ENCODE data around the gene NCAM1.

Gene NCAM1

DNA sequence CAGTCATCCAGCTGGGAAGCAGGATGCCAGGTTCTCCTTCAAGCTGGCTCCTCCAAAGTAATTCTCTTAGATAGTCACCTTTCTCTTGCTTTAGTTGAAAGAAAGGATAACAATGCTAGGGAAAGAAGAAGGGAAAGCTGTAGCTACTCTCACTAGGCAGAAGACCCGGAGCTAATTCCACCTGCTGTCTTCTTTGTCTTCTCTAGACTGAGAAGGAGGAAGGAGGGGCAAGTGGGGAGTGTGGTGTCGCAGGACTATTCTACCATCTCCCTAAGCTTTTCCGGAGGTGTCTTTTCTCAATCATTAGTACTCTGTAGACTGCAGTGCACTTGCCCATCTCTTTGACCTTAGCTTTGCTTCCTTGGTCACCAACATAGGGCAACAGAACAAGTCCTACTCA lies 162.8 kb downstream of the NCAM1 start:
- Histone ChIP-seq H3K9me3 (no peaks in the 10 kb centered on the region), H3K27me3 (ENCODE audit: low read depth) (no peaks in the 10 kb centered on the region; the same call in 1 of the 2 replicates), H3K4me1 (no peaks in the 10 kb centered on the region), H3K4me3 (no peak overlapping the region), H3K36me3 (replicated peaks) (no peaks in the 10 kb centered on the region)
- DNase-seq (ENCODE audit: low spot score in 2 of 2), result no peak
- in situ Hi-C loops (cut with MboI; ENCODE audit: low sequenced_read_pairs), result no loop called here

GRCh38 chr11:113124578-113124977 lies 163.4 kb downstream of the NCAM1 start:
- Histone ChIP-seq H3K4me1 (no peaks in the 10 kb centered on the region), H3K36me3 (replicated peaks) (no peaks in the 10 kb centered on the region), H3K9me3 (no peaks in the 10 kb centered on the region), H3K27me3 (ENCODE audit: low read depth) (no peaks in the 10 kb centered on the region; the same call in 1 of the 2 replicates), H3K4me3 (no peak overlapping the region)
- no peak for DNase-seq (ENCODE audit: low spot score in 2 of 2)
- in situ Hi-C loops (cut with MboI; ENCODE audit: low sequenced_read_pairs), result no loop called here

GRCh38 chr11:113129261-113129992 lies 168.2 kb downstream of the NCAM1 start:
- Histone ChIP-seq H3K27me3 (ENCODE audit: low read depth) (no peaks in the 10 kb centered on the region; the same call in 1 of the 2 replicates), H3K9me3 (no peaks in the 10 kb centered on the region), H3K4me3 (no peak overlapping the region), H3K4me1 (no peaks in the 10 kb centered on the region), H3K36me3 (replicated peaks) (no peaks in the 10 kb centered on the region)
- no peak for DNase-seq (ENCODE audit: low spot score in 2 of 2)
- in situ Hi-C loops (cut with MboI; ENCODE audit: low sequenced_read_pairs), result no loop called here

GRCh38 chr11:113131036-113131775 lies 170.0 kb downstream of the NCAM1 start:
- DNase-seq (ENCODE audit: low spot score in 2 of 2), result no peak
- Histone ChIP-seq H3K36me3 (replicated peaks) (no peaks in the 10 kb centered on the region), H3K9me3 (no peaks in the 10 kb centered on the region), H3K4me1 (no peaks in the 10 kb centered on the region), H3K4me3 (no peak overlapping the region), H3K27me3 (ENCODE audit: low read depth) (no peaks in the 10 kb centered on the region; the same call in 1 of the 2 replicates)
- in situ Hi-C loops (cut with MboI; ENCODE audit: low sequenced_read_pairs), result no loop called here

DNA sequence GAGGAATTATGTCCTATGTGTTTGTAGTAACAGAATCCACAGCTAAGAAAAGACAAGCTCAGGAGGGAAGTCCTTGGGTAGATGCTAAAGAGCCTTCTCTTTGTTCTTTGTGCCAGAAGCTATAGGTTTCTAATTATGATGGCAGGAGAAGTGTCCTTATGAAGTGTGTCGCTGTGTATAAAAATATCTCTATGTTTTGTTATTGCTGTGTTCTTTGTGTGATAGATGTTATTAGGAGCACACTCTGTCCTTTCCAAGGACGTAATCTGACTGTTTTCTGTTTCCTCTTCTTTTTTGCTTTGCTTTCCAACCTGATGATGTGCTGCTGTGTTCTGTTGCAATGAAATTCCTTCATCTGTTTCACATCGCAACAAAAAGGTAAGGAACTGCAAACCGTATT lies 171.9 kb downstream of the NCAM1 start:
- DNase-seq (ENCODE audit: low spot score in 2 of 2), result no peak
- Histone ChIP-seq H3K36me3 (replicated peaks) (no peaks in the 10 kb centered on the region), H3K27me3 (ENCODE audit: low read depth) (peaks cover 11% of the 10 kb centered on the region; the same call in 1 of the 2 replicates), H3K4me3 (no peak overlapping the region), H3K9me3 (no peaks in the 10 kb centered on the region), H3K4me1 (no peaks in the 10 kb centered on the region)
- in situ Hi-C loops (cut with MboI; ENCODE audit: low sequenced_read_pairs), result no loop called here

DNA sequence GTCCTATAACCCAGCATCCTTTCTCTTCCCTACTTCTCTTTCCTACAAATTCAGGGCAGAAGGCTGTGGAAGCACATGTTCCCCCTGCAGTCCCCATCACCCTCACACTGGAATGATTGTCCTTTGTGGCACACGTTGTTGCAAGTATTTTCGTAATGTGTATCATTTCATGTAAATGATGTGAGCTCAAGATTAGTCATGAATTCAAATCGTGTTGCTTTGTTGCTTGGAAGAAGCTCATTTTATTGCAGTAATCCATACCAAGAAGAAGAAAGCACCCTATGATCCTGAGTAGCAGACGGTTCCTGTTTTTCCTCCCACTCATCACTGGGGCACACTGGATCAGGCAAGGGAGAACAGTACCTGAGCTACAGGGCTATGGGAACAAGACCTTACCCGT lies 173.4 kb downstream of the NCAM1 start:
- no peak for DNase-seq (ENCODE audit: low spot score in 2 of 2)
- H3K27me3 ChIP-seq (ENCODE audit: low read depth), result peaks cover 16% of the 10 kb centered on the region; the same call in 1 of the 2 replicates
- H3K36me3 ChIP-seq (replicated peaks), result no peaks in the 10 kb centered on the region
- in situ Hi-C loops (cut with MboI; ENCODE audit: low sequenced_read_pairs), result no loop called here
- H3K4me1 ChIP-seq, result no peaks in the 10 kb centered on the region
- H3K9me3 ChIP-seq, result no peaks in the 10 kb centered on the region
- no peak overlapping the region for H3K4me3 ChIP-seq

GRCh38 chr11:113137713-113138529 lies 176.7 kb downstream of the NCAM1 start:
- H3K27me3 ChIP-seq (ENCODE audit: low read depth), result peaks cover 21% of the 10 kb centered on the region; the same call in 1 of the 2 replicates
- H3K36me3 ChIP-seq (replicated peaks), result no peaks in the 10 kb centered on the region
- no peak for DNase-seq (ENCODE audit: low spot score in 2 of 2)
- H3K9me3 ChIP-seq, result no peaks in the 10 kb centered on the region
- H3K4me3 ChIP-seq, result no peak overlapping the region
- in situ Hi-C loops (cut with MboI; ENCODE audit: low sequenced_read_pairs), result no loop called here
- H3K4me1 ChIP-seq, result no peaks in the 10 kb centered on the region

DNA sequence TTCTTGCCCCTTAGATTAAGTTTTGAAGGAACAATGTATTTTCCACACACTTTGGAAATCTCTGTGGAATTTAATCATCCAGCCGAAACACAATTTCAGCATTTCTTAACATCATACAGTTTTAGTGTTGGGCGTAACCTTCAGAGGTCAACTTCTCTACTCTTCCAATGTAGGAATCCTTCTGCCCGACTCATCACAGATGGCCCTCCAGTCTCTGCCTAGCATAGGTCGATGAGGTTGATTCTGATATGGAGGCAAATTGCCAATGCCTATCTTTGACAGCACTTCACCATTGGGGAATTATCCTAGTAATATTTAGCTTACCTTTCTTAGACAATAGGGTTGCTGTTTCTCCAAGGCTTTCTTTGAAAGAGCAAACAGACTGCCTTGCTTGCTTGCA lies 177.5 kb downstream of the NCAM1 start:
- in situ Hi-C loops (cut with MboI; ENCODE audit: low sequenced_read_pairs), result no loop called here
- DNase-seq (ENCODE audit: low spot score in 2 of 2), result no peak
- no peaks in the 10 kb centered on the region for H3K36me3 ChIP-seq (replicated peaks)

DNA sequence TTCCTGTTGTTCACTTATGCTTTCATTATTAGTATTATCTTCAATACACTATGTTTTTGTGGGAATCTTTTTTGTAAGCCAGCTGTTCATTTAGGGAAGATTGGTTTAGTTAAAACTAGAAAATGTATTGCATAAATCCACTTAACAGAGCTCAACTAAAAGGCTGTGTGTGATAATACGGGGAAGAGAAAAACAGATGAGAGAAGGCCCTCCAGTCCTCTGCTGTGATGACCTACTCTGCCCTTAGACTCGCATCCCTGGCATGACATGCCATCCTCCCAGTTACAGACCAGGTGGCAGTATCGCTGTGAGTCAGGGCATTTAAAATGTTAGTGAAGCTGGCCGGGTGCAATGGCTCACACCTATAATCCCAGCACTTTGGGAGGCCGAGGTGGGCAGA lies 179.8 kb downstream of the NCAM1 start:
- Histone ChIP-seq H3K4me3 (no peak overlapping the region), H3K9me3 (no peaks in the 10 kb centered on the region), H3K27me3 (ENCODE audit: low read depth) (peaks cover 26% of the 10 kb centered on the region; the same call in 1 of the 2 replicates), H3K4me1 (no peaks in the 10 kb centered on the region), H3K36me3 (replicated peaks) (no peaks in the 10 kb centered on the region)
- in situ Hi-C loops (cut with MboI; ENCODE audit: low sequenced_read_pairs), result no loop called here
- DNase-seq (ENCODE audit: low spot score in 2 of 2), result no peak

More for the DNA sequence above, 177.5 kb downstream of the NCAM1 start:
- Histone ChIP-seq H3K4me1 (no peaks in the 10 kb centered on the region), H3K27me3 (ENCODE audit: low read depth) (peaks cover 26% of the 10 kb centered on the region; the same call in 1 of the 2 replicates), H3K4me3 (no peak overlapping the region), H3K9me3 (no peaks in the 10 kb centered on the region)

- in situ Hi-C loops (cut with MboI; ENCODE audit: low sequenced_read_pairs), result no loop called here
- H3K9me3 ChIP-seq, result no peaks in the 10 kb centered on the region
- DNase-seq (ENCODE audit: low spot score in 2 of 2), result no peak
- H3K27me3 ChIP-seq (ENCODE audit: low read depth), result peaks cover 16% of the 10 kb centered on the region; the same call in 1 of the 2 replicates
- H3K36me3 ChIP-seq (replicated peaks), result no peaks in the 10 kb centered on the region
- H3K4me3 ChIP-seq, result no peak overlapping the region
- no peaks in the 10 kb centered on the region for H3K4me1 ChIP-seq
Observed at GRCh38 chr11:113142508-113142907, 181.3 kb downstream of the NCAM1 start.

DNA sequence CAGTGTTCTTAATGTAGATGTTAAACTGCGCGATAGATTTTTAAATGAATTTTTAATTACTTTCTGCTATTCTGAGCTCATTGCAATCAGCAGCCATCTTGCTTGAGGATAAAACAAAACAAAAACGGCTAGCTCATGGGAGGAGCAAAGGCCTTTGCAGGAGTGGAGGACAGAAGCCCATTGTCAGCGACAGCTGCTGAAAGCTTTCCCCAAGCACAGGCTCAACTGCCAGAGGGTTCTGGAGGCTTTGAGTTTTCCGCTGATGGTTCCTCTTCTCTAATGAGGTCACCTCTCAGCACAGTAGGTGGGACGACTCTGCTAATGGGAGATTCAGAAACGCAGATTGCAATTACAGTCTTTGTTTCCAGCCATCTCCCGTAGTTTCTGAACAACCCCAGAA lies 186.0 kb downstream of the NCAM1 start:
- H3K9me3 ChIP-seq, result no peaks in the 10 kb centered on the region
- H3K27me3 ChIP-seq (ENCODE audit: low read depth), result peaks cover 10% of the 10 kb centered on the region; the same call in 1 of the 2 replicates
- H3K36me3 ChIP-seq (replicated peaks), result no peaks in the 10 kb centered on the region
- in situ Hi-C loops (cut with MboI; ENCODE audit: low sequenced_read_pairs), result no loop called here
- H3K4me3 ChIP-seq, result no peak overlapping the region
- no peaks in the 10 kb centered on the region for H3K4me1 ChIP-seq
- DNase-seq (ENCODE audit: low spot score in 2 of 2), result no peak

- Histone ChIP-seq H3K27me3 (ENCODE audit: low read depth) (peaks cover 3% of the 10 kb centered on the region; the same call in 1 of the 2 replicates), H3K36me3 (replicated peaks) (no peaks in the 10 kb centered on the region), H3K4me1 (no peaks in the 10 kb centered on the region), H3K9me3 (no peaks in the 10 kb centered on the region), H3K4me3 (no peak overlapping the region)
- in situ Hi-C loops (cut with MboI; ENCODE audit: low sequenced_read_pairs), result no loop called here
- DNase-seq (ENCODE audit: low spot score in 2 of 2), result no peak
Observed at GRCh38 chr11:113148076-113148475, 186.9 kb downstream of the NCAM1 start.

DNA sequence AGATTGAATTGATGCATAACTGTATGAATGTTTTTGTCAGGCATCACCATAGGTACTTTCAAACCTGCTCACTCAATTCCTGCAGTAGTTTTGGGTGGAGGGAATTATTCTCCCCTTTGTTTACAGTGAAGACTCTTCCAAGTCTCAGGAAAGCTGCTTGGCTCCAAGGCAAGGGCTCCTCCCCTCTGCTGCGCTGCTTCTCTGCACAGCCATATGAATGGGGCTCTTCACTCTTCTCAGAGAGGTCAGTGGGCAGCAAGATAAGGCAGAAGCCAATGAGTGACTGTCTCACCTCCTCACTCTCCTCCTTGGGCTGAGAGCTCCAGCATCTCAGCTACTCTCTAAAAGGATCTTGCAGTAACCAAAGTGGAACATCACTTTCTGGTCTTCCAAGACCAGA lies 187.4 kb downstream of the NCAM1 start:
- H3K9me3 ChIP-seq, result no peaks in the 10 kb centered on the region
- no peaks in the 10 kb centered on the region for H3K4me1 ChIP-seq
- in situ Hi-C loops (cut with MboI; ENCODE audit: low sequenced_read_pairs), result no loop called here
- no peak for DNase-seq (ENCODE audit: low spot score in 2 of 2)
- H3K4me3 ChIP-seq, result no peak overlapping the region
- no peaks in the 10 kb centered on the region for H3K36me3 ChIP-seq (replicated peaks)
- no peaks in the 10 kb centered on the region for H3K27me3 ChIP-seq (ENCODE audit: low read depth)

Measured in HAP-1 (cell line).